Measurements from ENCODE around the gene CALML6.
"Not testable (repeated sequence)": the region's sequence is repeated elsewhere in the genome, so short reads cannot be mapped to it uniquely, and the experiment has no call there.

The CALML6 gene

DNA sequence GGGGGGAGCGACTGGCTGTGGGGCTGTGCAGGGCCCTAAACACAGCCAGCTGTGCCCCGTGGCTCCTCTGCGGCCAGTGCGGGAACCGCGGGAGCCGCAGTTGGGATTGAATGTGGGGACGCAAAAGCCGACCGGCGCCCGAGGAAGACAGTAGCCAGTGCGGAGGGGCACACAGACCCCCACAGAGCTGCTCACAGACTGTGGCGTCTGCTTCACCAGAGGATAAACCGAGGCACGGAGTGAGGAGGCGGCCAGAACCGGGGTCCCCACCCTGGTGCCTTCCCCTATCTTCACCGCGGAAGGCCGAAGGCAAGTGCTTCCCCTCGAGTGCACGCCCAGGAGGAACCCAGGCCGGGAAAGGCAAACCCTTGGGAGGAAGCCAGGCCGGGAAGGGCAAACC is 12.7 kb downstream of the CALML6 start:
- H3K9me3 ChIP-seq (ENCODE audit: low read length) = peaks cover 4% of the 10 kb centered on the region
- no peaks in the 10 kb centered on the region for H3K36me3 ChIP-seq (ENCODE audit: insufficient read depth, low read length)
- H3K4me1 ChIP-seq (ENCODE audit: insufficient read depth, low read length) = no peaks in the 10 kb centered on the region
- no peak overlapping the region for H2AFZ ChIP-seq (ENCODE audit: low read depth, low read length)
- H3K4me3 ChIP-seq (ENCODE audit: low read length) = no peak overlapping the region
- H3K27me3 ChIP-seq (ENCODE audit: insufficient read depth, low read length) = no peaks in the 10 kb centered on the region

GRCh38 chr1:1928231-1929101 is 13.4 kb downstream of the CALML6 start:
- Histone ChIP-seq H2AFZ (ENCODE audit: low read depth, low read length) (no peak overlapping the region), H3K4me3 (ENCODE audit: low read length) (no peak overlapping the region), H3K36me3 (ENCODE audit: insufficient read depth, low read length) (no peaks in the 10 kb centered on the region), H3K9me3 (ENCODE audit: low read length) (peaks cover 4% of the 10 kb centered on the region), H3K4me1 (ENCODE audit: insufficient read depth, low read length) (no peaks in the 10 kb centered on the region), H3K27me3 (ENCODE audit: insufficient read depth, low read length) (no peaks in the 10 kb centered on the region)

GRCh38 chr1:1929102-1929638 is 14.1 kb downstream of the CALML6 start:
- Histone ChIP-seq H3K4me3 (ENCODE audit: low read length) (no peak overlapping the region), H3K4me1 (ENCODE audit: insufficient read depth, low read length) (no peaks in the 10 kb centered on the region), H3K27me3 (ENCODE audit: insufficient read depth, low read length) (no peaks in the 10 kb centered on the region), H3K36me3 (ENCODE audit: insufficient read depth, low read length) (no peaks in the 10 kb centered on the region), H2AFZ (ENCODE audit: low read depth, low read length) (no peak overlapping the region), H3K9me3 (ENCODE audit: low read length) (peaks cover 4% of the 10 kb centered on the region)

DNA sequence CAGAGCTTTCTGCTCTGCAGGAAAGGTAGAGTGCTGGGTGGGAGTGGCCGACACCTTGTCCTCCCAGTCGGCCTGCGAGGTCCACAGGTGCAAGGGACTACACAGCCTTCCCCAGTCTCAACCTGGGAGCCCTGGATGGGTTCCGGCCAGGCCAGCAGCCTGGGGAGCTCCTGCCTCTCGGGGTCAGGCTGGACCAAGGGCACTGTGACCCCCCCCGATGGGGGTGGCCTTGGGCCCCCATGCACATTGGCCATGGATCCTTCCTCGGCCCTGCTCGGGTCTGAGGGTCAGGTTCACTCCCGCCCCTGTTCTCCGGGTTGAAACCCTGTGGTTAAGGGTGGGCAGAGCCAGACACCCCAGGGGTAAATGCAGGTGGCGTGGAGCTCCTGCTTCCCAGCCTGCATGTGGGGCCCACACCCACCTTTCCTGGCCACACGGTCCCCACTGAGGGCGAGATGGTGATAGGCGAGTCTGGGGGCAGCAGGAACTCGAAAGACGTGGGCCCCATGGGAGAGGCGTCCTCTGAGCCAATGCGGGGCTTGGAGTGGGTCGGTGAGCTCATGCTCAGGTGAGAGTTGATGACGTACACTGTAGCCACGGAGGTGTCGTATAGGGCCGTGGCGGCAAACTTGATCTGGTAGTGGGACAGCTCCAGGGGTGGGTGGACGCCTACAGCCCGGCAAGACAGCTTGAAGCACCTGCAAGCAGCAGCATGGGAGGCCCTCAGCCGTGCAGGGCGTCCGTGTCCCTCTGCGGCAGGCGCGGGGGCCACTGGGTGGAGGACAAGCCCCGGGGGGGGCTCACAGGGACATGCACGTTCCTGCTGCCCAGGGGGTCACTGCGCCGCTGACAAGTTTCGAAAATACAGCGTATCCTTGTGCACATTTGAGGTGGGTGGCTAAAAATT is 14.8 kb downstream of the CALML6 start:
- Histone ChIP-seq H3K36me3 (ENCODE audit: insufficient read depth, low read length) (no peaks in the 10 kb centered on the region), H3K4me1 (ENCODE audit: insufficient read depth, low read length) (no peaks in the 10 kb centered on the region), H3K9me3 (ENCODE audit: low read length) (peaks cover 4% of the 10 kb centered on the region), H2AFZ (ENCODE audit: low read depth, low read length) (no peak overlapping the region), H3K4me3 (ENCODE audit: low read length) (no peak overlapping the region), H3K27me3 (ENCODE audit: insufficient read depth, low read length) (no peaks in the 10 kb centered on the region)

- not testable (repeated sequence) for H3K4me3 ChIP-seq (ENCODE audit: low read length); H3K9me3 ChIP-seq (ENCODE audit: low read length); H3K36me3 ChIP-seq (ENCODE audit: insufficient read depth, low read length)
These were observed 19.8 kb downstream of the CALML6 start for GRCh38 chr1:1934848-1935247.

GRCh38 chr1:1937061-1937460 is 22.0 kb downstream of the CALML6 start:
- Histone ChIP-seq H3K4me3 (ENCODE audit: low read length) (no peak overlapping the region), H3K9me3 (ENCODE audit: low read length) (no peaks in the 10 kb centered on the region), H3K36me3 (ENCODE audit: insufficient read depth, low read length) (no peaks in the 10 kb centered on the region), H3K27me3 (ENCODE audit: insufficient read depth, low read length) (peaks cover 12% of the 10 kb centered on the region), H3K4me1 (ENCODE audit: insufficient read depth, low read length) (no peaks in the 10 kb centered on the region), H2AFZ (ENCODE audit: low read depth, low read length) (no peak overlapping the region)

More at GRCh38 chr1:1934848-1935247, 19.8 kb downstream of the CALML6 start:
- H3K4me1 ChIP-seq (ENCODE audit: insufficient read depth, low read length); H2AFZ ChIP-seq (ENCODE audit: low read depth, low read length); H3K27me3 ChIP-seq (ENCODE audit: insufficient read depth, low read length): not testable (repeated sequence)

DNA sequence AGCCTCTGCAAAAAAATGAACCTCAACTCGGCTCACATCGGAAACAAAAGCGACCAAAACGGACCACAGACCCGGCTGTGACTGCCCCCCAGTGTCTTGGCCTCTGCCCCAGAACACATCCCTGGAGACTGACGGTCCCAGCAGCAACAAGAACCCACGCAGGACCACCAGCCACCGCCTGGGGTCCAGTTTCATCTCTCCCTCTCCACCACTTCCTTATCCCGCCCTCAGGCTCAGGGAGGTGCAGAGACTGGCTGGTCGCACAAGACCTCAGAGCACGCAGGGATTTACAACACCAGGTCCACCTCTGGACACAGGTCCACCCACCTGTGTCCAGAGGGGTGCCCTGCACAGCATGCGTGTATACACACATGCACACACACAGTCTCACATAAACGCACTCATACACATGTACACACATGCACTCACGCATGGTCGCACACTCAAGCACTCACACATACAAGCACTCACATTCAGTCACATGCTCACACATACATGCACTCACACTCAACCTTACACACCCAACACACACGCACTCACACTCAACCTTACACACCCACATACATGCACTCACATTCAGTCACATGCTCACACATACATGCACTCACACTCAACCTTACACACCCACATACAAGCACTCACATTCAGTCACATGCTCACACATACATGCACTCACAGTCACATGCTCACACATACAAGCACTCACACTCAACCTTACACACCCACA is 22.7 kb downstream of the CALML6 start:
- Histone ChIP-seq H3K4me1 (ENCODE audit: insufficient read depth, low read length) (no peaks in the 10 kb centered on the region), H3K9me3 (ENCODE audit: low read length) (no peaks in the 10 kb centered on the region), H2AFZ (ENCODE audit: low read depth, low read length) (no peak overlapping the region), H3K27me3 (ENCODE audit: insufficient read depth, low read length) (peaks cover 12% of the 10 kb centered on the region), H3K4me3 (ENCODE audit: low read length) (no peak overlapping the region), H3K36me3 (ENCODE audit: insufficient read depth, low read length) (no peaks in the 10 kb centered on the region)

DNA sequence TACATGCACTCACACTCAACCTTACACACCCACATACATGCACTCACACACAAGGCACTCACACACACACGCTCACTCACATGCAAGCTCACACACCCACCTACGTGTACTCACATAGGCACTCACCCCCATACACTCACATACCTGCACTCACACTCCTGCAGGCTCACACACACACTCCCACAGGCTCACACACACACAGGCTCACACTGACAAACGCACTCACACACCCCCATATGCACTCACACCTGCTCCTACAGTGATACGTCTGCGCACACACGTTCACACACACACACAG is 23.2 kb downstream of the CALML6 start:
- H3K36me3 ChIP-seq (ENCODE audit: insufficient read depth, low read length) = no peaks in the 10 kb centered on the region
- no peaks in the 10 kb centered on the region for H3K9me3 ChIP-seq (ENCODE audit: low read length)
- no peak overlapping the region for H3K4me3 ChIP-seq (ENCODE audit: low read length)
- no peaks in the 10 kb centered on the region for H3K4me1 ChIP-seq (ENCODE audit: insufficient read depth, low read length)
- H3K27me3 ChIP-seq (ENCODE audit: insufficient read depth, low read length) = peaks cover 14% of the 10 kb centered on the region
- no peak overlapping the region for H2AFZ ChIP-seq (ENCODE audit: low read depth, low read length)

DNA sequence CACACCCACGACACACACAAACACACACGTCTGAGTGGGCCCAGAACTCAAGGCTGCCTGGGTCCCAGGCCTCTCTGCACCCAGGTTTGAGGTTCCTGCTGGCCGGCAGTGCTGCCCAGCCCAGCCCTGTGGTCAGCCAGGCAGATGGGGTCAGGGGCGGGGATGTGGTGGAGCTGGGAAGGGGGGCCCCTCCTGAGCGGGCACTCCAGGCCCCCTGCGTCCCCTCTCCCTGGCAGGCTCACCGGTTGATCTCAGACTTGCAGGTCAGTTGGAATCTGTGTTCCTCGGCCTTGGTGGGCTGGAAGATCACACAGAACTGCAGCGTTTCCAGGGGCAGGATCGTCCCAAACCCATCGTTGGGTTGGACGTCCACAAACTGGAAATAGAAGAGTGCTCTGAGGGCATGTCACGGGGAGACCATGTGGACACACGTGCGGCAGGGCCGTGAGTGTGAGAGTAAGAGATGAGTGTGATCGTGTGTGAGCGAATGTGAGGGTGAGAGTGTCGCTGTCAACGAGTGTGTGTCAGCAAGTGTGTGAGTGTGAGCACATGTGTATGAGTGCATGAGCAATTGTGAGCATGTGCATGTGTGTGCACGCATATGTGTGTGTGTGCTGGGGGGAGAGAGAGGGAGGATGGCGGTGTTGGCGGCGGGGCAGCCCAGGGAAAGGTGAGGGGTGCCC is 23.7 kb downstream of the CALML6 start:
- no peaks in the 10 kb centered on the region for H3K4me1 ChIP-seq (ENCODE audit: insufficient read depth, low read length)

GRCh38 chr1:1939296-1940122 is 24.4 kb downstream of the CALML6 start:
- H2AFZ ChIP-seq (ENCODE audit: low read depth, low read length) = no peak overlapping the region
- no peak overlapping the region for H3K4me3 ChIP-seq (ENCODE audit: low read length)
- H3K27me3 ChIP-seq (ENCODE audit: insufficient read depth, low read length) = peaks cover 14% of the 10 kb centered on the region
- no peaks in the 10 kb centered on the region for H3K36me3 ChIP-seq (ENCODE audit: insufficient read depth, low read length)
- H3K9me3 ChIP-seq (ENCODE audit: low read length) = no peaks in the 10 kb centered on the region
- H3K4me1 ChIP-seq (ENCODE audit: insufficient read depth, low read length) = no peaks in the 10 kb centered on the region

More for the DNA sequence above, 23.7 kb downstream of the CALML6 start:
- no peaks in the 10 kb centered on the region for H3K36me3 ChIP-seq (ENCODE audit: insufficient read depth, low read length)
- H3K27me3 ChIP-seq (ENCODE audit: insufficient read depth, low read length) = peaks cover 14% of the 10 kb centered on the region
- no peaks in the 10 kb centered on the region for H3K9me3 ChIP-seq (ENCODE audit: low read length)
- H2AFZ ChIP-seq (ENCODE audit: low read depth, low read length) = no peak overlapping the region
- H3K4me3 ChIP-seq (ENCODE audit: low read length) = no peak overlapping the region

DNA sequence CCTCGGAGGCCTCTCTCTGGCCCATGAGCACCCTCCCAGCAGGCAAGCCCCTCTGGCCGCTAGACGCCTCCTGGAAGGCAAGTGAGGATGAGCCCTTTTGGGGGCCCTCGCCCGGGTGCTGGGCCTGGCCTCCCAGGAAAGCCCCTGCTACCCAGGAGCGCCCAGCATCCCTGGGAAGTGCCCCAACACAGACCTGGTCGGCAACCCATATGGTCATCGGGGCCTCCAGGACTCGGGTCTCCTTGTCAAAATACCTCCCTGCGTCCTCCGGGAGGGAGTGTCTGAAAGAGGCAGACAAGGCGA is 25.0 kb downstream of the CALML6 start:
- peaks cover 14% of the 10 kb centered on the region for H3K27me3 ChIP-seq (ENCODE audit: insufficient read depth, low read length)
- no peak overlapping the region for H2AFZ ChIP-seq (ENCODE audit: low read depth, low read length)
- H3K36me3 ChIP-seq (ENCODE audit: insufficient read depth, low read length) = no peaks in the 10 kb centered on the region
- no peaks in the 10 kb centered on the region for H3K4me1 ChIP-seq (ENCODE audit: insufficient read depth, low read length)
- no peaks in the 10 kb centered on the region for H3K9me3 ChIP-seq (ENCODE audit: low read length)
- no peak overlapping the region for H3K4me3 ChIP-seq (ENCODE audit: low read length)
